Measurements from ENCODE around the gene ACACA. TPM values are rescaled to one million over a fixed set of nuclear protein-coding genes. Genes with fewer than 3 reads are reported as not detected.
"Not testable (repeated sequence)": the region's sequence is repeated elsewhere in the genome, so short reads cannot be mapped to it uniquely, and the experiment has no call there.

ACACA gene
- total and polyA plus RNA-seq, 2 experiments from 2014 or later: 59.6 to 164 TPM

- Histone ChIP-seq H3K27ac (ENCODE audit: low read depth) (peak overlapping the region; percentile 82), H3K27me3 (ENCODE audit: insufficient read depth) (no peaks in the 10 kb centered on the region), H3K79me2 (replicated peaks; ENCODE audit: insufficient read depth) (no peaks in the 10 kb centered on the region), H4K20me1 (replicated peaks; ENCODE audit: insufficient read depth) (0 out of 2 replicates have a peak, but pooled peaks cover 3% of the 10 kb centered on the region), H2AFZ (no peak overlapping the region), H3K4me1 (ENCODE audit: insufficient read depth) (peaks cover 19% of the 10 kb centered on the region), H3K4me2 (no peak overlapping the region), H3K36me3 (ENCODE audit: insufficient read depth) (peaks cover 3% of the 10 kb centered on the region; the same call in 1 of the 2 replicates), H3F3A (replicated peaks; ENCODE audit: low read depth) (0 out of 2 replicates have a peak, but pooled peaks cover 9% of the 10 kb centered on the region), H3K4me3 (no peak overlapping the region), H3K9me2 (ENCODE audit: insufficient read depth) (no peaks in the 10 kb centered on the region; the same call in 1 of the 2 replicates)
- ATAC-seq (no peak), DNase-seq (ENCODE audit: low spot score) (no peak)
- Mint-ChIP-seq H3K27ac (peak overlapping the region; percentile 23; the same call in 1 of the 2 replicates), H3K27me3 (ENCODE audit: insufficient read depth, low read depth, poor library complexity) (peaks cover 3% of the 10 kb centered on the region), H3K9me3 (no peaks in the 10 kb centered on the region; the same call in 2 of the 3 replicates), H3K4me3 (no peak overlapping the region), H3K4me1 (peaks cover 17% of the 10 kb centered on the region), H3K36me3 (ENCODE audit: low read depth) (peaks cover 16% of the 10 kb centered on the region; the same call in 2 of the 3 replicates)
- TF ChIP-seq, protein P1, sequence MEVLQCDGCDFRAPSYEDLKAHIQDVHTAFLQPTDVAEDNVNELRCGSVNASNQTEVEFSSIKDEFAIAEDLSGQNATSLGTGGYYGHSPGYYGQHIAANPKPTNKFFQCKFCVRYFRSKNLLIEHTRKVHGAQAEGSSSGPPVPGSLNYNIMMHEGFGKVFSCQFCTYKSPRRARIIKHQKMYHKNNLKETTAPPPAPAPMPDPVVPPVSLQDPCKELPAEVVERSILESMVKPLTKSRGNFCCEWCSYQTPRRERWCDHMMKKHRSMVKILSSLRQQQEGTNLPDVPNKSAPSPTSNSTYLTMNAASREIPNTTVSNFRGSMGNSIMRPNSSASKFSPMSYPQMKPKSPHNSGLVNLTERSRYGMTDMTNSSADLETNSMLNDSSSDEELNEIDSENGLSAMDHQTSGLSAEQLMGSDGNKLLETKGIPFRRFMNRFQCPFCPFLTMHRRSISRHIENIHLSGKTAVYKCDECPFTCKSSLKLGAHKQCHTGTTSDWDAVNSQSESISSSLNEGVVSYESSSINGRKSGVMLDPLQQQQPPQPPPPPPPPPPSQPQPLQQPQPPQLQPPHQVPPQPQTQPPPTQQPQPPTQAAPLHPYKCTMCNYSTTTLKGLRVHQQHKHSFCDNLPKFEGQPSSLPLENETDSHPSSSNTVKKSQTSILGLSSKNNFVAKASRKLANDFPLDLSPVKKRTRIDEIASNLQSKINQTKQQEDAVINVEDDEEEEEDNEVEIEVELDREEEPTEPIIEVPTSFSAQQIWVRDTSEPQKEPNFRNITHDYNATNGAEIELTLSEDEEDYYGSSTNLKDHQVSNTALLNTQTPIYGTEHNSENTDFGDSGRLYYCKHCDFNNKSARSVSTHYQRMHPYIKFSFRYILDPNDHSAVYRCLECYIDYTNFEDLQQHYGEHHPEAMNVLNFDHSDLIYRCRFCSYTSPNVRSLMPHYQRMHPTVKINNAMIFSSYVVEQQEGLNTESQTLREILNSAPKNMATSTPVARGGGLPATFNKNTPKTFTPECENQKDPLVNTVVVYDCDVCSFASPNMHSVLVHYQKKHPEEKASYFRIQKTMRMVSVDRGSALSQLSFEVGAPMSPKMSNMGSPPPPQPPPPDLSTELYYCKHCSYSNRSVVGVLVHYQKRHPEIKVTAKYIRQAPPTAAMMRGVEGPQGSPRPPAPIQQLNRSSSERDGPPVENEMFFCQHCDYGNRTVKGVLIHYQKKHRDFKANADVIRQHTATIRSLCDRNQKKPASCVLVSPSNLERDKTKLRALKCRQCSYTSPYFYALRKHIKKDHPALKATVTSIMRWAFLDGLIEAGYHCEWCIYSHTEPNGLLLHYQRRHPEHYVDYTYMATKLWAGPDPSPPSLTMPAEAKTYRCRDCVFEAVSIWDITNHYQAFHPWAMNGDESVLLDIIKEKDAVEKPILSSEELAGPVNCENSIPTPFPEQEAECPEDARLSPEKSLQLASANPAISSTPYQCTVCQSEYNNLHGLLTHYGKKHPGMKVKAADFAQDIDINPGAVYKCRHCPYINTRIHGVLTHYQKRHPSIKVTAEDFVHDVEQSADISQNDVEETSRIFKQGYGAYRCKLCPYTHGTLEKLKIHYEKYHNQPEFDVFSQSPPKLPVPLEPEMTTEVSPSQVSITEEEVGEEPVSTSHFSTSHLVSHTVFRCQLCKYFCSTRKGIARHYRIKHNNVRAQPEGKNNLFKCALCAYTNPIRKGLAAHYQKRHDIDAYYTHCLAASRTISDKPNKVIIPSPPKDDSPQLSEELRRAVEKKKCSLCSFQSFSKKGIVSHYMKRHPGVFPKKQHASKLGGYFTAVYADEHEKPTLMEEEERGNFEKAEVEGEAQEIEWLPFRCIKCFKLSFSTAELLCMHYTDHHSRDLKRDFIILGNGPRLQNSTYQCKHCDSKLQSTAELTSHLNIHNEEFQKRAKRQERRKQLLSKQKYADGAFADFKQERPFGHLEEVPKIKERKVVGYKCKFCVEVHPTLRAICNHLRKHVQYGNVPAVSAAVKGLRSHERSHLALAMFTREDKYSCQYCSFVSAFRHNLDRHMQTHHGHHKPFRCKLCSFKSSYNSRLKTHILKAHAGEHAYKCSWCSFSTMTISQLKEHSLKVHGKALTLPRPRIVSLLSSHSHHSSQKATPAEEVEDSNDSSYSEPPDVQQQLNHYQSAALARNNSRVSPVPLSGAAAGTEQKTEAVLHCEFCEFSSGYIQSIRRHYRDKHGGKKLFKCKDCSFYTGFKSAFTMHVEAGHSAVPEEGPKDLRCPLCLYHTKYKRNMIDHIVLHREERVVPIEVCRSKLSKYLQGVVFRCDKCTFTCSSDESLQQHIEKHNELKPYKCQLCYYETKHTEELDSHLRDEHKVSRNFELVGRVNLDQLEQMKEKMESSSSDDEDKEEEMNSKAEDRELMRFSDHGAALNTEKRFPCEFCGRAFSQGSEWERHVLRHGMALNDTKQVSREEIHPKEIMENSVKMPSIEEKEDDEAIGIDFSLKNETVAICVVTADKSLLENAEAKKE (CRISPR knock-in tag; IDR thresholded peaks at IDR 0.05): no peak
Measured at GRCh38 chr17:37144075-37144701, 262.4 kb downstream of the ACACA start.

- not testable (repeated sequence) for H3K27me3 Mint-ChIP-seq (ENCODE audit: insufficient read depth, low read depth, poor library complexity); H3K79me2 ChIP-seq (replicated peaks; ENCODE audit: insufficient read depth); DNase-seq (ENCODE audit: low spot score); H3F3A ChIP-seq (replicated peaks; ENCODE audit: low read depth); H3K27me3 ChIP-seq (ENCODE audit: insufficient read depth); H3K9me3 Mint-ChIP-seq; ATAC-seq; H3K4me2 ChIP-seq; H4K20me1 ChIP-seq (replicated peaks; ENCODE audit: insufficient read depth); H3K4me3 Mint-ChIP-seq; H3K36me3 ChIP-seq (ENCODE audit: insufficient read depth); H2AFZ ChIP-seq; H3K4me3 ChIP-seq; H3K27ac Mint-ChIP-seq; H3K9me2 ChIP-seq (ENCODE audit: insufficient read depth)
- Histone ChIP-seq H3K27ac (ENCODE audit: low read depth) (peak overlapping the region; percentile 82; the same call in 1 of the 2 replicates), H3K4me1 (ENCODE audit: insufficient read depth) (peaks cover 19% of the 10 kb centered on the region)
- Mint-ChIP-seq H3K4me1 (peaks cover 17% of the 10 kb centered on the region), H3K36me3 (ENCODE audit: low read depth) (peaks cover 16% of the 10 kb centered on the region; the same call in 2 of the 3 replicates)
Measured at GRCh38 chr17:37143558-37143957, 263.1 kb downstream of the ACACA start.

All from GM23338 (cell line).